Body of pancreas (tissue), 4 donors: ENCODE data around the gene CCDC9. TPM values are rescaled to one million over a fixed set of nuclear protein-coding genes. Genes with fewer than 3 reads are reported as not detected.

ENCODE experiments used
- ATAC-seq: fragments of 150-250 bp; one replicate; pipeline ENCODE4 v1.9.1; 2016
- DNase-seq, 4 donors: peaks; one replicate each; pipeline ENCODE4 v3.0.0-alpha.2; 2019
- H3K27ac ChIP-seq, 4 donors: fragments of 200-600 bp; sonication (generic); 1 replicate in 3 of 4; 2 replicates in 1 of 4; pipeline versions ENCODE4 v1.5.1 to v1.6.1; 2016 to 2019; ENCODE audit warnings: mild to moderate bottlenecking in 1 of 4, mixed read lengths in 1 of 4, moderate library complexity in 1 of 4
- H3K27me3 ChIP-seq, 2 donors: fragments of 200-600 bp; sonication (generic); one replicate each; pipeline ENCODE4 v1.6.0; 2016; ENCODE audit warnings: mild to moderate bottlenecking in 1 of 2
- H3K36me3 ChIP-seq, 2 donors: fragments of 200-600 bp; sonication (generic); replicated peaks in 1 of 2; 2 replicates each; pipeline ENCODE4 v1.5.1; 2016; ENCODE audit warnings: low read depth in 2 of 2; ENCODE audit not compliant: insufficient read depth in 1 of 2
- H3K4me1 ChIP-seq: fragments of 200-600 bp; sonication (generic); one replicate; pipeline ENCODE4 v1.6.0; 2016
- H3K4me3 ChIP-seq, 2 donors: fragments of 200-600 bp; sonication (generic); 1 replicate in 1 of 2; 2 replicates in 1 of 2; pipeline ENCODE4 v1.5.1; 2016 to 2019
- H3K9me3 ChIP-seq, 3 donors: fragments of 200-600 bp; sonication (generic); 1 replicate in 2 of 3; 2 replicates in 1 of 3; pipeline ENCODE4 v1.5.1; 2016
- CTCF ChIP-seq, 7 experiments: fragments of 450-650 bp in 4 of 7; fragments of 200-600 bp in 3 of 7; sonication (generic) in 3 of 7; IDR thresholded peaks; one replicate each; pipeline ENCODE4 v1.5.1; 2016 to 2019; ENCODE audit warnings: antibody characterized with exemption in 7 of 7
- POLR2A ChIP-seq, 3 donors: fragments of 450-650 bp; IDR thresholded peaks; one replicate each; pipeline ENCODE4 v1.6.1; 2016; ENCODE audit warnings: antibody characterized with exemption in 3 of 3, mild to moderate bottlenecking in 2 of 3
- WGBS, 2 donors: methylation state at CpG; one replicate each; pipeline ENCODE4 v1.1.5; 2017; 5-methylcytosine and 5-hydroxymethylcytosine counted together
- intact Hi-C: fragments of 100-400 bp; cut with DNase I; formaldehyde crosslinking; loops from one replicate; pipeline ENCODE4 v1.15.1; 2023
- total RNA-seq, 2 donors: library from RNA; depleted of rRNA; stranded (reverse); fragments of >200 nt; gene quantifications; one replicate each; pipeline ENCODE4 v1.1.0, GENCODE V29; 2016

CCDC9 gene
- total RNA-seq, 2 donors from 2014 or later: 51.1 to 55.7 TPM

DNA sequence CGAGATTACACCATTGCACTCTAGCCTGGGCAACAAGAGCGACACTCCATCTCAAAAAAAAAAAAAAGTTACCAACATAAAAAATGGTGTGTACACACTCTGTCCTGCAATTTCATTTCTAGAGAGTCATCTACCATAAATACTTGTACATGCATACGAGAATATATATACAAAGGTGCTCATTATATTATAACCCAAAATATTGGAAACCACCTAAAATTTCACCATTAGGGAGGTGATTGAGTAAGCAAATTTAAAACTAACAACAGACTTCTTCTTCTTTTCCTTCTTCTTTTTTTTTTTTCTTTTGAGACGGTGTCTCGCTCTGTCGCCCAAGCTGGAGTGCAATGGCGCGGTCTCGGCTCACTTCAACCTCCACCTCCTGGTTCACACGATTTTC is 45.9 kb downstream of the CCDC9 start:
- 86 to 96% methylated on average over 10 of the region's 10 CpGs for WGBS, 2 donors
- H3K27ac ChIP-seq: no peak overlapping the region
- peaks cover 13% of the 10 kb centered on the region for H3K4me1 ChIP-seq
- TF ChIP-seq CTCF (IDR thresholded peaks at IDR 0.05): no peak
- TF ChIP-seq POLR2A (IDR thresholded peaks at IDR 0.05): no peak
- DNase-seq: no peak
- ATAC-seq: no peak
- intact Hi-C loops: no loop called here
- no peaks in the 10 kb centered on the region for H3K9me3 ChIP-seq
- H3K36me3 ChIP-seq: no peaks in the 10 kb centered on the region
- no peak overlapping the region for H3K4me3 ChIP-seq
- H3K27me3 ChIP-seq: no peaks in the 10 kb centered on the region

- Histone ChIP-seq H3K36me3 (no peaks in the 10 kb centered on the region), H3K4me3 (no peak overlapping the region), H3K27me3 (no peaks in the 10 kb centered on the region), H3K27ac (no peak overlapping the region), H3K4me1 (peaks cover 13% of the 10 kb centered on the region), H3K9me3 (no peaks in the 10 kb centered on the region)
- intact Hi-C loops: no loop called here
- no peak for DNase-seq
- 73 to 83% methylated on average over 6 of the region's 6 CpGs for WGBS, 2 donors
- ATAC-seq: no peak
- TF ChIP-seq POLR2A (IDR thresholded peaks at IDR 0.05) (no peak), CTCF (IDR thresholded peaks at IDR 0.05) (no peak)
Observed at GRCh38 chr19:47303966-47304365, 47.6 kb downstream of the CCDC9 start.

DNA sequence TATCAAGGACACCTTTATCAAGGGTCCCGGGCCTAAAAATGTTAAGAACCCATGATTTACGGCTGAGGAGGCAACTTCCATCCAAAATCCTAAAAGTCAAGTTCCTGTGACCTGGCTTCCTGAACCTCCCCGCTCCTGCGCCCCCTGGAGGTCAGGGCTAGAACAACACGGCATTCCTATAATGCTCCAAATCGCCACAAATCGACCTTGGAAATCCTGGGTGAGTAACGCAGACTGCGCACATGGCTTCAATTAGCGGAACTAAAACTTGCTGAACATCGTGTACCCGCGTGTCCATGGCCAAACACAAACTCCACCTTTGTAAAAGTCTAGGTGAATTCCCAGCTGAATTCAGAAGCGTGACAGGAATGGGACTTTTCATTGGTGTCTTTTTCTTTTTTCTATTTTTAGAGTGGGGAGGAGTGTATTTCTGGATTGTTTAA is 49.0 kb downstream of the CCDC9 start:
- Histone ChIP-seq H3K27ac (peak overlapping the region in 2 of 4 donors; percentile 30 to 64), H3K4me1 (peaks cover 13% of the 10 kb centered on the region), H3K36me3 (no peaks in the 10 kb centered on the region), H3K4me3 (no peak overlapping the region), H3K27me3 (no peaks in the 10 kb centered on the region), H3K9me3 (no peaks in the 10 kb centered on the region)
- DNase-seq (peak; percentile 76 to 90 (median 87)), ATAC-seq (peak; percentile 98)
- WGBS, 2 donors: 2 to 3% methylated on average over 14 of the region's 14 CpGs
- TF ChIP-seq CTCF (IDR thresholded peaks at IDR 0.05) (peak; percentile 72 to 97 (median 84)), POLR2A (IDR thresholded peaks at IDR 0.05) (no peak)
- intact Hi-C loops: no loop called here

DNA sequence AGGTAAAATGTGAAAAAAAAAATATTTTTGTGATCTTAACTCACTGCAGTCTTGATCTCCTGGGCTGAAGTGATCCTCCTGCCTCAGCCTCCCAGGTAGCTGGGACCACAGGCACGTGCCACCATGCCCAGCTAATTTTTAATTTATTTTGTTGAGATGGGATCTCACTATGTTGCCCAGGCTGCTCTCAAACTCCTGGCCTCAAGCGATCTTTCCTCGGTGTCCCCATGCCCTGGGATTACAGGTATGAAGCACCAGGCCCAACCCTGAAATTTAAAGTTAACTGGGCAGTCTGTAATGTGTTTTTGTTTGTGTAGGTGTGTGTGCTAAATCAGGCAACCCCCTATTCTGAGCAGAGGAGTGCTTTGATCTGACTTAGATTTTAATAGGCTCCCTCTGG is 50.0 kb downstream of the CCDC9 start:
- no peaks in the 10 kb centered on the region for H3K9me3 ChIP-seq
- no peak for ATAC-seq
- H3K36me3 ChIP-seq: no peaks in the 10 kb centered on the region
- 83 to 93% methylated on average over 3 of the region's 3 CpGs for WGBS, 2 donors
- H3K27ac ChIP-seq: no peak overlapping the region
- intact Hi-C loops: no loop called here
- H3K4me1 ChIP-seq: peaks cover 13% of the 10 kb centered on the region
- no peaks in the 10 kb centered on the region for H3K27me3 ChIP-seq
- no peak overlapping the region for H3K4me3 ChIP-seq
- TF ChIP-seq POLR2A (IDR thresholded peaks at IDR 0.05) (no peak), CTCF (IDR thresholded peaks at IDR 0.05) (no peak)
- DNase-seq: no peak

GRCh38 chr19:47309038-47309437 is 52.7 kb downstream of the CCDC9 start:
- Histone ChIP-seq H3K4me1 (peaks cover 13% of the 10 kb centered on the region), H3K4me3 (no peak overlapping the region), H3K27me3 (no peaks in the 10 kb centered on the region), H3K9me3 (no peaks in the 10 kb centered on the region), H3K36me3 (no peaks in the 10 kb centered on the region), H3K27ac (no peak overlapping the region)
- TF ChIP-seq POLR2A (IDR thresholded peaks at IDR 0.05) (no peak), CTCF (IDR thresholded peaks at IDR 0.05) (no peak)
- 63 to 74% methylated on average over 7 to 8 of the region's 8 CpGs for WGBS, 2 donors
- ATAC-seq: no peak
- intact Hi-C loops: no loop called here
- DNase-seq: no peak
